Measurements from ENCODE around the gene FBXO48.

The FBXO48 gene, protein sequence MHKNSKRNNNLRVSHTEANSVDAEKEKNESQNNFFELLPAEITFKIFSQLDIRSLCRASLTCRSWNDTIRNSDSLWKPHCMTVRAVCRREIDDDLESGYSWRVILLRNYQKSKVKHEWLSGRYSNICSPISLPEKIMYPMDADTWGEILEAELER

GRCh38 chr2:68467077-68467960, at the start of gene FBXO48, which contains the start of gene APLF:
Gene FBXO48 (minus strand): TSS chr2:68467294. CDS start chr2:68465145, 2,149 bp downstream.
Gene APLF (plus strand): TSS chr2:68467585. CDS start chr2:68467732, 147 bp downstream.
- peak; percentile 90 to 92 for ATAC-seq

- ATAC-seq: no peak
These were observed 49.2 kb upstream of the FBXO48 start for GRCh38 chr2:68516051-68516955.

GRCh38 chr2:68514316-68514929, 47.3 kb upstream of the FBXO48 start:
- no peak for ATAC-seq

GRCh38 chr2:68512966-68513365, 45.9 kb upstream of the FBXO48 start:
- ATAC-seq: no peak

- ATAC-seq: no peak
These were observed 45.2 kb upstream of the FBXO48 start for GRCh38 chr2:68512326-68512725.

- ATAC-seq: no peak
These were observed 39.1 kb upstream of the FBXO48 start for GRCh38 chr2:68506170-68506569.

- no peak for ATAC-seq
These were observed 38.6 kb upstream of the FBXO48 start for GRCh38 chr2:68505603-68506159.

DNA sequence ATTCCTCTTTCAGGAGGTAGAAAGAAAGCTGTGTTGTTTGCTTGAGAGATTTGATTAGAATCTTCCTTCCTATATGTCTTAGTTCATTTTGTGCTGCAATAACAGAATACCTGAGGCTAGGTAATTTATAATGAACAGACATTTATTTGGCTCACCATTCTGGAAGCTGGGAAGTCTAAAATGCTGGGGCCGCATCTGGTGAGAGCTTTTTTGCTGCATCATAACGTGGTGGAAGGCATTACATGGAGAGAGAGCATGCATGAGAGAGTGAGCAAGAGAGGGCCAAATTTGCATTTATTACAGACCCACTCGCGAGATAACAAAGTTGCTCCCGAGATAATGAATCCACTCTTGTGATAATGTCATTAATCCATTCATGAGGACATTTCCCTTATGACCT, 34.7 kb upstream of the FBXO48 start:
- ATAC-seq: no peak

DNA sequence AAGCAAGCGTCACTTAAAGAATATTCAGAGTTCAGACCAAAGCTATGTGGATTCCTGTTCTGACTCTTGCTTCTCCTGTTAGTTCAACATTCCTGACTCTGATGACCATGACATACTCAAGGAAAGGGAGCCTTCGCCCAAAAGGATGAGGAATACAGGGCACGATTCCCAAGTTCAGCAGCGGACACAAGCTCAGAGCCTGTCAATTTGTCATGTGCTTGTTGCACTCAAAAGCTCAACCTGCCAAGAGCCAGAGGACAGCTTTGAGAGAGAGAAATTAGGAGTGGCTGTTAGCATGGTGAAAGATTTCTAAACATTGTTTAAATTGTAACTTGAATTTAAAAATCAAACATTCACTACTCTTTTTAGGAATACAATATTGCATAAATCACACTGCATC, 33.6 kb upstream of the FBXO48 start:
- ATAC-seq: no peak

- ATAC-seq: no peak
These were observed 32.0 kb upstream of the FBXO48 start for GRCh38 chr2:68499133-68499532.

DNA sequence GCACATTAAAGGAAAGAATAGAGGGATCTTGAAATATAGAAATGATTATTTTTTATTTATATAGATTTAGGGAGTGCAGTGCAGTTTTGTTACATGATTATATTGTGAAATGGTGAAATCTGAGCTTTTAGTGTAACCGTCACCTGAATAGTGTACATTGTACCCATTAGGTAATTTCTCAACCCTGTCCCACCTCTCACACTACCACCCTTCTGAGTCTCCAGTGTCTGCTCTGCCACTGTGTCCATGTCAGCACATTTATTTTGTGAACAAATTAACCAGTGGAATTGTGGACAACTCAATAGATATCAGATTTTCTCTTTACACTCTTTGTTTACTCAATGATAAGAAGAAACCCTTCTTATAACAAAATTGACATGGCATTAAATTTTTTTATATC, 24.5 kb upstream of the FBXO48 start:
- no peak for ATAC-seq

- ATAC-seq: no peak
These were observed 22.2 kb upstream of the FBXO48 start for GRCh38 chr2:68489282-68489681.

- ATAC-seq: peak in 1 of 2 donors; percentile 38
These were observed 21.5 kb upstream of the FBXO48 start for GRCh38 chr2:68488605-68489004.

- ATAC-seq: no peak
These were observed 20.8 kb upstream of the FBXO48 start for GRCh38 chr2:68487773-68488355.

- no peak for ATAC-seq
These were observed 15.9 kb upstream of the FBXO48 start for GRCh38 chr2:68483011-68483410.

DNA sequence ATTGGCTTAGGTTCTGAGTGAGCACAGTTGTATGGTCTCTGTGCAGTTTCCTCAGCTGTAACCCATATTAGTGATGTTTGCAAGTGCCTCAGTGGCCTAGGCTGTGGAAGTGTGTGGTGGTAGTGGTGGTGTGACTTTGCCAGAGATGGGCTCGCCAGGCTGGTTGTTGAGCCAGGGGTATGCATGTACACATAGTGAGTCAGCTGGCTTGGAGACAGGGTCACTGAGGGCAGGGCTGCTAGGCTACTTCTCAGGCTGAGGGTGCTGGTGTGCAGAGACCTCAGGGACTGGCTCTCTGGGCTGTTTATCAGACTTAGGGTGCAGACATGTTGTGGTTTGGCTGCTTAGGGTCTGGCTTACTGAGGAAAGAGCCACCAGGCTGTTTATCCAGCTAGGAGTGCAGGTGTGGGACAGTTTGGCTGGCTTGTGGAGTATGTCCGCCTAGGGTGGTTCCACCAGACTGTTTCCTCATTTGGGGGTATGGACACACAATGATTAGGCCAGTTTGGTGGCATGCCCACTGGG, 15.3 kb upstream of the FBXO48 start:
- no peak for ATAC-seq

- ATAC-seq: no peak
These were observed 11.6 kb upstream of the FBXO48 start for GRCh38 chr2:68478688-68479087.

DNA sequence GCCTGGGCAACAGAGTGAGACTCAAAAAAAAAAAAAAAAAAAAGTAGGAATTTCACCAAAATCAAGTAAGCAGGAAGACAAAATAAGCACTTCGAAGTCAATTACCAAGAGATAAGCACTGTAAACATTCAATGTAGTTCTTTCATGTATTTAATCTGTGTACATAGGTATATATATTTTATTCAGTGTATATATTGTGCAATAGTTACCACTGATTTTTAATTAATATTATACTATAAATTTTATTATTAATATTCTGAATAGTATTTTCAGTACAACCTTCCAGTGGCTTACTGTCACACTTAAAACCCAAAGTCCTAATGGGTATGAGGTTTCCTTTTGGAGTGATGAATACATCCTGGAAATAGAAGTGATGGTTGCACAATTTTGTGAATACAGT, 9.4 kb upstream of the FBXO48 start:
- no peak for ATAC-seq

GRCh38 chr2:68475576-68475975, 8.5 kb upstream of the FBXO48 start:
- ATAC-seq: no peak

GRCh38 chr2:68475110-68475509, 8.0 kb upstream of the FBXO48 start:
- ATAC-seq: no peak

GRCh38 chr2:68472796-68473414, 5.8 kb upstream of the FBXO48 start:
- ATAC-seq: peak in 1 of 2 donors; percentile 10
